ENCODE measurements around the gene FOXP1.

GRCh38 chr3:71310359-71310979, 273.1 kb downstream of the FOXP1 start:
- no peak for TF ChIP-seq CTCF (IDR thresholded peaks at IDR 0.05; ENCODE audit: insufficient read depth, low read depth, low read length)
- no peak for TF ChIP-seq EZH2 (IDR thresholded peaks at IDR 0.05; ENCODE audit: insufficient read depth, low read length)

Data from astrocyte (in vitro differentiated cells and primary cell).